Ramos (cell line): ENCODE results near the gene TMEM63A.
"Not testable (repeated sequence)": the region's sequence is repeated elsewhere in the genome, so short reads cannot be mapped to it uniquely, and the experiment has no call there.

Experiments
- in situ Hi-C: fragments of 300-500 bp; cut with MboI; formaldehyde crosslinking; loops from one replicate; pipeline ENCODE4 v1.14.3; 2022; ENCODE audit warnings: low sequenced_read_pairs; ENCODE audit not compliant: unreplicated experiment

Gene TMEM63A

DNA sequence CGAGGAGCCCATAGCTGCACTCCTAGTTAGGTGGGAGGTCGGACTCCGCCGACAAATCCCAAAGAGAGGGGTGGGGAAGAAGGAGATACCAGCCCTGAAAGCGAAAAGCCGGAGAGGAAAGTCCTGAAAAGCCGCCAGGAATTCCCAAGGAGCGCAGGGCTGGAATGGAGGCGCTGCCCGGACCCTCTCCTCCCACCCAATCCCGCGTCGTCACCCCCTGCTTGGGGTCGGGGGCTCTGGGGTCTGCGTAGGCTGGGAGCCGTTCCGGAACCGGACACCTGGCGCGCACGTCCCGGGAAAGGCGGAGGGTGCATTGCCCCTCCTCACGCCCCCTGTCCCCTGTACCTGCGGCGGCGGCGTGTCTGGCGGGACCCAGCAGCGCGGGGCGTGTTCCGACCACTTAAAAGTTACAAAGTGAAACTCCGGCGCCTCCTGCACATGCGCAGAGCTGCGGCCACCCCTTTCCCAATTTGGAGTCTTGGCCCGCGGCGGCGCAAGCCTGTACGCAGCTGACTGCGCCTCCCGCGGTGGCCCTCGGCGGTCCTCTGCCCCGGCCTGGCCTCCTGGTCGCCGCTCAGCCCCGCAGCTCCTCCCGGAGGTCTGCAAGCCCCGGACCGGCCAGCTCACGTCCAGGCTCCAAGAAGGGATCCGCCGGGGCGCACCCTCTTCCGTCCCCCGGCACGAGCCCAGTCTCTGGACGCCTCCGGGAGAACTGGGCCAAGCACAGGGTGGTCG, at the start of gene TMEM63A:
Gene TMEM63A, minus strand, starts transcription at position 422 of the 735 bp plus-strand sequence. CDS start 4,800 bp downstream, outside the sequence.
- in situ Hi-C loops, result no loop called here

DNA sequence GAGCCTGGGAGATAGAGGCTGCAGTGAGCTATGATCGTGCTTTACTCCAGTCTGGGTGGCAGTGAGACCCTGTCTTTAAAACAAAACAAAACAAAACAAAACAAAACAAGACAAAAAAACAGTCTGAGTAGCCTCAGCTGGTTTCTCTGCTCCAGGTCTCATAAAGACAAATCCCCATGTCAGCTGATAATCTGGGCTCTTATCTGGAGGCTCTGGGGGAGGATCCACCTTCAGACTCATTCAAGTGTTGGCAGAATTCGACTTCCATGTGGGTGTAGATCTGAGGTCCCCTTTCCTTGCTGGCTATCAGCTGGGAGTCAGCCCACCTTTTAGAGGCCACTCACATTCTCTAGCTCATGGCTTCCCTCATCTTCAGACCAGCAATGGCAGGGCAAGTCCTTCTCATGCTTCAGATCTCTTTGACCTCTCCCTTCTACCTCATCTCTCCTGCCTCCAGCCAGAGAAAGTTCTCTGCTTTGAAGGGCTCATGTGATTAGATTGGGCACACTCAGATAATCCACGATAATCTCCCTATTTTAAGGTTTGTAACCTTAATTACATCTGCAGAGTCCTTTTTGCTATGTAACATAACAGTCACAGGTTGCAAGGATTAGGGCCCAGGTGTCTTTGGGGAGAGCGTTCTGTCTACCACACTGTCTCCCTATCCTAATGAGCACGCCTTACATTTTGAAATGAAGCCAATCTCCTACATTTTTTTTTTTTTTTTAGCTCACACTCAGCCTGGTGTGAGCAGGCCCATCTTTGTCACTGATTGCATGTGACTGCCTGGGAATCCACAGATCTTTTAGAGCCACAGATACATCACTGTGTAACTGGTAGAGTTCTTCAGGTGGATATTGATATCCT, 49.3 kb upstream of the TMEM63A start:
- in situ Hi-C loops, result no loop called here

- in situ Hi-C loops, result no loop called here
Measured at GRCh38 chr1:225930566-225930965, 48.4 kb upstream of the TMEM63A start.

DNA sequence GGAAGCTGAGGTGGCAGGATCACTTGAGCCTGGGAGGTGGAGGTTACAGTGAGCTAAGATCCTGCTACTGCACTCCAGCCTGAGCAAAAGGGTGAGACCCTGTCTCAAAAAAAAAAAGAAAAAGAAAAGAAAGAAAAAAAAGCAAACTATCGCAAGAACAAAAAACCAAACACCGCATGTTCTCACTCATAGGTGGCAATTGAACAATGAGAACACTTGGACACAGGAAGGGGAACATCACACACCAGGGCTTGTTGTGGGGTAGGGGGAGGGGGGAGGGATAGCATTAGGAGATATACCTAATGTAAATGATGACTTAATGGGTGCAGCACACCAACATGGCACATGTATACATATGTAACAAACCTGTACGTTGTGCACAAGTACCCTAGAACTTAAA, 47.3 kb upstream of the TMEM63A start:
- in situ Hi-C loops, result not testable (repeated sequence)

DNA sequence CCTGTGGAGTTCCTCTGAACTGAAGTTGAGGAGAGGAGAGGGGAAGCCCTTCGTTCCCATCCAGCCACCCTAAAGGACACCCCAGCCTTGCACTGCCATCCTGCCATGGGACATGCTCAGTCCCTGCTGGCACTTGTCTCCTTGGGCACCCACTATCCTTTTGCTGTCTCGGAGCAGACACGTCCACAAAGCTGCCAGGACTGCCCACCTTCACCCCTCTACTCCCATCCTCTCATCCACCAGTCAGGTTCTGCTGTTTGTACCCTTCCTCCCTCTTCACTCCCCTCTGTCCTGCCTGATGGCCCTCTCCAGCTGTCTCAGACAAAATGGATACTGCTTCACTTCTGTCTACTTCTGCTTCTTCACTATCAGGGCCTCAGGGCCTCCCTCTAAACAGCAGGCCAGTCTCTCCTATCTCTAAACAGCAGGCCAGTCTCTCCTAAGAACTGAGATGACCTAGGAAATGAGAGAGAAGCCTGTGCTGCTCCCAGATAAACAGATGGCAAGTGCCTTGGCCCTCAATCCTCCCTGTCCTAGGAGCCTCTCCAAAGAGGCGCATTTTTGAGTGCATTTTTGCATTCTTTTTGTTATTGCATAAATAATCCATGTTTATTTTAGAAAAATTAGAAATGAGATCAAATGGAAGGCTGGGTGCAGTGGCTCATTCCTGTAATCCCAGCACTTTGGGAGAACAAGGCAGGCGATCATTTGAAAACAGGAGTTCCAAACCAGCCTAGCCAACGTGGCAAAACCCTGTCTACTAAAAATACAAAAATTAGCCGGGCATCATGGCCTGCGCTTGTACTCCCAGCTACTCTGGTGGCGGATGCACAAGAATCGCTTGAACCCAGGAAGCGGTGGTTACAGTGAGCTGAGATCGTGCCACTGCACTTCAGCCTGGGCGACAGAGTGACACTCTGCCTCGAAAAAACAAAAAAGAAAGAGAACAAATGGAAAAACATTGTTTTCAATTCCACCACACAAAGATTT, 46.3 kb upstream of the TMEM63A start:
- in situ Hi-C loops, result no loop called here

GRCh38 chr1:225926551-225927113, 44.5 kb upstream of the TMEM63A start:
- in situ Hi-C loops, result no loop called here

GRCh38 chr1:225923692-225924555, 41.7 kb upstream of the TMEM63A start, which contains the start of gene PYCR2:
TSS of gene PYCR2 (minus strand) at chr1:225924250. CDS start at chr1:225924110, 140 bp downstream.
- in situ Hi-C loops, result no loop called here

DNA sequence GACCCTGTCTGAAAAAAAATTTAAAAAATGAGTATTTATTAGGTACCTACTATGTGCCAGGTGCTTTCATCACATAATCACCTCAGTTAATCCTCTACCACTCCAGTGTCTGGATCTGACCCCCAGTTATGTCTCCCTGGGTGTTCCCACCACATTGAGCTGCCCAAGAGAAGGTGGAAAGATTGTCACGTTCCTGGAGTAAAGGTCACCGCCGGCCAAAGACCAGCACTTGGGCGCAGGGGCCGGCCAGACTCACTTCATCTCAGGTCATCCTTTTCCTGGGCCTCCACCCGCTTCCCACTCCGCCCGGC, 41.2 kb upstream of the TMEM63A start:
- in situ Hi-C loops, result no loop called here

GRCh38 chr1:225921734-225922709, 39.8 kb upstream of the TMEM63A start:
- in situ Hi-C loops, result no loop called here

DNA sequence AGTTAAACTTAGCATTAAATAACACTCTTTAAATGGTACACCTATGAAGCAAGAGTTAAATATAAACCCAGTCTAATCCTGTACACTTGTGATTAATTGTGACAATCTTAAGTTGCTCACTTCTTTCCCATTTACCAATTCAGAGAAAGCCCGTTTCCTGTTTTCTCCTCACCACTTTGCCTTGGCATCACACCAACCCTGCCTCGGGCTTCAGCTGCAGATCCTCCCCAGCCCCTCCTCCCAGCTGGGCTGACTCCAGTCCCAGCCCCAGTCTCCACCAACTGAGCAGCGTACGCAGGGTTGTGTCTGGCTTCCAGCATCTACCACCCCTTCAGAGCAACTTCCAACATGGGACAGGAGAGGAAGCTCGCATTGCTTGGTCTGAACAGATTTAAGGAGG, 37.7 kb upstream of the TMEM63A start:
- in situ Hi-C loops, result no loop called here

DNA sequence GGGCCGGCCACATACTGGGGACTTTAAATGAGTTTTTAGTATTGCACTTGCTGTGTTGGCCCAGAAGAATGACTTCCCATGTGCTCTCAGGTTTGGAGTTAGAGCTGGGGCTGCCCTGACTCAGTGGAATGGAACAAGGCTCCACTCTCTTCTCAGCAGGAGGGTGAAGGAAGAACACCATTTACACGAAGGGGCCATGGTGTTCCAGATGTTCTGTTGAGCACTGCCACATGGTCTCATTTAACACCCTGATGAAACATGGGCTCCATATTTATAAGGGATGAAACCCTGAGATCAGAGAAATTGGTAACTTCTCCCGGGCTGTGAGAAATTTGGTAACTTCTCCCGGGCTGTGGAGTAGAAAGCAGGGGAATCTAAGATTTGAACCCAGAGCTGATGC, 36.1 kb upstream of the TMEM63A start:
- in situ Hi-C loops, result no loop called here

GRCh38 chr1:225917536-225917935, 35.4 kb upstream of the TMEM63A start:
- in situ Hi-C loops, result no loop called here

DNA sequence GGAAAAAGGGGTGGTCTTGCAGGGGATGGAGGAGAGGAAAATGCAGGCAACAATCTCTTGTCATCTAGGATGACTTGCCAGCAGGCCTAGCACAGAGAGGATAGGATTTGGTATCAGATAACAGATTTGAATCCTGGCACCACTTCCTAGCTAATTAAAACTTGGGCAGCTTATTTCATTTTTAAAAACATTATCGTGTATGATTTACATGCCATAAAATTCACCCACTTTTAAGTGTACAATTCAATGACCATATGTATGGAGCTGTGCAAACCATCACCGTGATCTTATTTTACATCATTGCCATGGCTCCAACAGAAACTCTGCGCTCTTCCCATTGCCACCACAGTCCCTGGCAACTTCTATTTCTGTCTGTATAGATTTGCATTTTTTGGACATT, 34.9 kb upstream of the TMEM63A start:
- in situ Hi-C loops, result no loop called here

DNA sequence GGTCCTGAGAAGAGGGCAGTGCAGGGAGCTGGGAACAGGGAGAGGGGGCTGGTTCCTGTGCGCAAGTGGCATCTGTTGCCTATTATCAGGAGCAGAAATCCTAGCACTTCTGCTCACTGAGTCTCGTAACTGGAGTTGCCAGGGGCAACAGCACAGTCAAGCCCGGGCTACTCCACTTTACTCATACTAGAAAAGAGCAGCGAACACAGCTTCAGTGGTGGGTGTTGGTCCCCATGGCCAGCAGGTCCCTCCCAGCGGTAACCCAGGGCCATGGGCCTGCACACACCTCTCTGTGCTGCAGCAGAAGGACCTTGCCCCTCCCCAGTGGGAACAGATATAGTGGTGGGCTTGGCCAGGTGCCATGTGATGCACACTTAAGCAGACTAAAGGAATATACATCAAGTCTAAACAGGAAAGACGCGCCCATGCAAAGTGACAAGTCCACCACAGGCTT, 33.4 kb upstream of the TMEM63A start:
- in situ Hi-C loops, result no loop called here

DNA sequence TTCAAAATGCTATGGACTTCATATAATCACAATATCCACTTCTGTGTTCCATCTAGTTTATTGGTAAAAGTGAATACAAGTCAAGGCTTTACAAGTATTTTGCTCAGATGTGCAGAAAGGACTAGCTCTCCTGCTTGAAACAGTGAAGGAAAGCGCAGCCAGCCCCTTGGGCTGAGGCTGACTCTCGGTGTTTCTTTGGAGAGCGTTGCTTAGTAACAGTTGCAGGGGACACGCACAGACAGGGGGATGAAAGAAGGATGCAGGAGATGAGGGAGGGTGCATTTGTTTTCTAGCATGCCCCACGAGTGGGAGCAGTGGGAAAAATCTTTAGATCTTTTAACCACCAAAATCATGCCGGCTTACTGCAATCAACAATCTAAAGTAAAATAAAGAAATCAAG, 32.8 kb upstream of the TMEM63A start:
- in situ Hi-C loops, result no loop called here

DNA sequence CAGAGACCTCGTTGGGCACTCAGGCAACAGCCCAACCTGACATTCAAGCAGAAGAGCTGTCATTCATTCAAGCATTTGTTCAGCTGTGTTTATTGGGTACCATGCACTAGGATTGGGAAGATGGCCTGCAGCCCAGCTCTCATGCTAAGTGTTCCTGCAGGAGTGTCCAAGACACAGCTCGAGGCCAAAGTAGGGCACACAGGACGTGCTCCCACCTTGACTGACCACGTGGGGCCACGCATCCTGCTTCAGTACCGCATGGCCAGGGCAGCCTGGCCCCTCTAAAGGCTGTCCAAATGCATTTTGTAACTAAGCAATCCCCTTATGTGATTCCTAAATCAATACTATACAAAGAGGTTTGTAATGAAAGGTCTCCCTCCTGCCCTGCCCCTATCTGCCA, 32.2 kb upstream of the TMEM63A start:
- in situ Hi-C loops, result no loop called here

DNA sequence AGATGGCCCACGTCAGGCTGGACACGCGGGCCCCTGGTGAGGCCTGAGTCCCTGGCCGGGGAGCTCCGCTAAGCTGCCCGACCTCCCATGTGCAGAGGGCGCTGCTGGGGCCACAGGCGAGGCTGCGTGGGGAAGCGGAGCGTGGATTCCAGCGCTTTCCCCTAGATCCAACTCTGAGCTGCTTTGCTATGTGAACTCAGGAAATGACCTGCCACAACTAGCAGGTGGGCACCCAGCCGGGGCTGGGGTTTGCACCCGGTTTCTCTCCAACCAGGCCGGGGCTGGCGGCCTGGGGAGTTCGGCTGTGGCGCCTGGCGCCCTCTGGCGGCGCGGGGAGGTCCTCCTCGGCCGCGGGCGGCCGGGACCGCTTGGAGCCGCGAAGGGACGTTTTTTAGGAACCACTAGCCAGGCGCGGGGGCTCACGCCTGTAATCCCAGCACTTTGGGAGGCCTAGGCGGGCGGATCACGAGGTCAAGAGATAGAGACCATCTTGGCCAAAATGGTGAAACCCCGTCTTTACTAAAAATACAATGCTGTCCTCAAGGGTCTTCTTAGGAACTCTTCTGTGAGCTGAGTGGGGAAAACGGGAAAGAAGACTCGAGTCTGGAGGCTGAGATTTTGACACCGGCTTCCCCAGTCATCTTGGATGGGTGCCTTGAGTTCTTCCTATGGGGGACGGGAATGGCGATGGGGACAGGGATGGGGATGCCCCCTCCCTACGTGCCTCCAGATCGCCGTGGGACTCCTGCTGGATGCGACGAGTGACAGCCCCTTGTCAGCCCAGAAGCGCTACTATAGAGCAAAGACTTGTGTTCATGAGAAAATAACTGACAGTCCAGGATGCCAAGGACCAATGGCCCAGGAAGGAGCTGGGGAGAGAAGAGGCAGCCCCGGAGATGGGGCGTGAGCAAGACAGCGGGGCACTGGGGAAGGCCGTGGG, 29.3 kb upstream of the TMEM63A start:
- in situ Hi-C loops, result no loop called here
